GM13977 (cell line): Measurements from ENCODE around the gene FGD4.

Source experiments
- DNase-seq: peaks from one replicate; pipeline ENCODE4 v3.0.0; 2012; ENCODE audit warnings: low spot score
- in situ Hi-C: fragments of 300-500 bp; cut with MboI; formaldehyde crosslinking; loops from one replicate; pipeline ENCODE4 v1.12.0; 2022; ENCODE audit warnings: low sequenced_read_pairs, low pct_unique_long_range_greater_than_20kb, mixed read lengths, inconsistent platforms; ENCODE audit not compliant: unreplicated experiment
- TF ChIP-seq, protein P1 (sequence below): IDR thresholded peaks from 2 replicates; pipeline ENCODE4 v1.5.1; 2012; ENCODE audit warnings: mild to moderate bottlenecking, control low read depth; ENCODE audit not compliant: insufficient read depth; ENCODE audit errors: extremely low read depth, missing control alignments

The FGD4 gene

GRCh38 chr12:32686340-32686739 lies 287.0 kb downstream of the FGD4 start:
- in situ Hi-C loops = loop anchor here (25.0 kb wide), 1 partner anchor 1024 kb away; the partner anchor contains the start of gene ETFBKMT
- TF ChIP-seq, protein P1, sequence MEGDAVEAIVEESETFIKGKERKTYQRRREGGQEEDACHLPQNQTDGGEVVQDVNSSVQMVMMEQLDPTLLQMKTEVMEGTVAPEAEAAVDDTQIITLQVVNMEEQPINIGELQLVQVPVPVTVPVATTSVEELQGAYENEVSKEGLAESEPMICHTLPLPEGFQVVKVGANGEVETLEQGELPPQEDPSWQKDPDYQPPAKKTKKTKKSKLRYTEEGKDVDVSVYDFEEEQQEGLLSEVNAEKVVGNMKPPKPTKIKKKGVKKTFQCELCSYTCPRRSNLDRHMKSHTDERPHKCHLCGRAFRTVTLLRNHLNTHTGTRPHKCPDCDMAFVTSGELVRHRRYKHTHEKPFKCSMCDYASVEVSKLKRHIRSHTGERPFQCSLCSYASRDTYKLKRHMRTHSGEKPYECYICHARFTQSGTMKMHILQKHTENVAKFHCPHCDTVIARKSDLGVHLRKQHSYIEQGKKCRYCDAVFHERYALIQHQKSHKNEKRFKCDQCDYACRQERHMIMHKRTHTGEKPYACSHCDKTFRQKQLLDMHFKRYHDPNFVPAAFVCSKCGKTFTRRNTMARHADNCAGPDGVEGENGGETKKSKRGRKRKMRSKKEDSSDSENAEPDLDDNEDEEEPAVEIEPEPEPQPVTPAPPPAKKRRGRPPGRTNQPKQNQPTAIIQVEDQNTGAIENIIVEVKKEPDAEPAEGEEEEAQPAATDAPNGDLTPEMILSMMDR = no peak
- DNase-seq = no peak

DNA sequence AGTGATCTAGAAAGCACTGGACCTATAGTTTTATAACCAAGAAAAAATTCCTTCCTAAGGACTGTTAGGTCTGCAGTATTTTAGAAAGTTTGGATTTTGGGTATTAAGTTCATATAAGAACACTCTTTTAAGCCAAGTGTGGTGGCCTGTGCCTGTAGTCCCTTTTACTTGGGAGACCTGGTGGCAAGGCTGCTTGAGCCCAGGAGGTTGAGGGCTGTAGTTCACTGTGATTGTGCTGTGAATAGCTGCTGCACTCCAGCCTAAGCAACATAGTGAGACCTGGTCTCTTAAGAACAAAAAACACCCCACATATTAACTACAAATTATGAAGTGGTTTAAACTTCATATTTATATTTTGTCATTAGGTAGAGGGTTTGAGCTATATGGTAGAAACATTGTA lies 289.4 kb downstream of the FGD4 start:
- DNase-seq = no peak
- in situ Hi-C loops = loop anchor here (25.0 kb wide), 1 partner anchor 1026 kb away; the partner anchor contains the start of gene ETFBKMT
- TF ChIP-seq, protein P1 = no peak

DNA sequence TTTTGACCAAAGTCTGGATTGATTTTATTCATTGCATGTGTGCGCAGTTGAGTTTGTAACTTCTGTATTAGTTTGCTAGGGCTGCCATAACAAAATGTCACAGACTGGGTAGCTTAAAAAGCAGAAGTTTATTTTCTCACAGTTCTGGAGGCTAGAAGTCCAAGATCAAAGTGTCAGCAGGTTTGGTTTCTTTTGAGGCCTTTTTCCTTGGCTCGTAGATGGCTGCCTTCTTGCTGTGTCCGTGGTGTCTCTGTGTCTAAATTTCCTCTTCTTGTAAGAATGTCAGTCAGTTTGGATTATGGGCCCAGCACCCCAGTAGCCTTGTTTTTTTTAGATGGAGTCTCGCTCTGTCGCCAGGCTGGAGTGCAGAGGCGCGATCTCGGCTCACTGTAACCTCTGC lies 291.6 kb downstream of the FGD4 start:
- in situ Hi-C loops = loop anchor here (25.0 kb wide), 1 partner anchor 1029 kb away; the partner anchor contains the start of gene ETFBKMT
- TF ChIP-seq, protein P1 = no peak
- no peak for DNase-seq

- in situ Hi-C loops = loop anchor here (25.0 kb wide), 1 partner anchor 1030 kb away; the partner anchor contains the start of gene ETFBKMT
- DNase-seq = no peak
- TF ChIP-seq, protein P1 = no peak
Measured at GRCh38 chr12:32692358-32692757, 293.0 kb downstream of the FGD4 start.

- in situ Hi-C loops = loop anchor here (25.0 kb wide), 1 partner anchor 1031 kb away; the partner anchor contains the start of gene ETFBKMT
- TF ChIP-seq, protein P1 = no peak
- no peak for DNase-seq
Measured at GRCh38 chr12:32693036-32693435, 293.7 kb downstream of the FGD4 start.
